H1 (cell line): ENCODE measurements around the gene RALGDS. TPM values are rescaled to one million over a fixed set of nuclear protein-coding genes. Genes with fewer than 3 reads are reported as not detected.

Experiments used
- CTCF ChIA-PET: fragments of 300-600 bp; sonication (Branson Sonifier 250); formaldehyde crosslinking; loops from one replicate; lab custom pipeline; 2021; ENCODE audit not compliant: partially characterized antibody; lab: Charles Lee
- POLR2A ChIA-PET: fragments of 300-600 bp; sonication (Branson Sonifier 250); formaldehyde crosslinking; loops from one replicate; lab custom pipeline; 2021; ENCODE audit warnings: inconsistent platforms; ENCODE audit not compliant: partially characterized antibody; lab: Charles Lee
- DNase-seq, 2 experiments: peaks; one replicate each; pipeline versions ENCODE4 v3.0.0 to v3.0.0-alpha.2; 2010 to 2022; ENCODE audit warnings: low spot score in 2 of 2, low read depth in 1 of 2, mixed read lengths in 1 of 2
- FAIRE-seq: peaks from 2 replicates; lab custom pipeline; 2011; peaks lifted over from hg19 to GRCh38; lab: Jason Lieb, UNC
- H2AFZ ChIP-seq: 2 replicates; pipeline ENCODE4 v1.8.1; 2012; ENCODE audit warnings: low read length, inconsistent platforms
- H2AK5ac ChIP-seq: 2 replicates; pipeline ENCODE4 v1.6.1; 2013; ENCODE audit warnings: low read depth, low read length
- H2BK120ac ChIP-seq: replicated peaks from 2 replicates; pipeline ENCODE3; 2013; ENCODE audit warnings: low read depth, low read length, inconsistent platforms
- H2BK12ac ChIP-seq: 2 replicates; pipeline ENCODE4 v1.6.1; 2013; ENCODE audit warnings: low read depth, low read length
- H2BK15ac ChIP-seq: 2 replicates; pipeline ENCODE4 v1.6.1; 2013; ENCODE audit warnings: low read length
- H2BK20ac ChIP-seq: 2 replicates; pipeline ENCODE4 v1.6.1; 2013; ENCODE audit warnings: low read length
- H2BK5ac ChIP-seq: 2 replicates; pipeline ENCODE4 v1.6.1; 2013; ENCODE audit warnings: low read depth, low read length
- H3K14ac ChIP-seq: 2 replicates; pipeline ENCODE4 v1.6.1; 2013; ENCODE audit warnings: inconsistent platforms; ENCODE audit not compliant: insufficient read length
- H3K18ac ChIP-seq: 2 replicates; pipeline ENCODE4 v1.6.1; 2013; ENCODE audit warnings: low read length; ENCODE audit errors: extremely low read depth
- H3K23ac ChIP-seq: 2 replicates; pipeline ENCODE4 v1.6.1; 2013; ENCODE audit warnings: inconsistent platforms; ENCODE audit not compliant: insufficient read length
- H3K23me2 ChIP-seq: 2 replicates; pipeline ENCODE4 v1.6.1; 2013; ENCODE audit warnings: low read depth, low read length
- H3K27ac ChIP-seq: 2 replicates; pipeline ENCODE4 v1.6.1; 2011; ENCODE audit warnings: low read depth, low read length, inconsistent platforms
- H3K27me3 ChIP-seq, 4 experiments: replicated peaks in 1 of 4; 1 replicate in 1 of 4; 2 replicates in 3 of 4; pipeline versions ENCODE4 v1.6.1 to v1.8.1; 2011 to 2013; ENCODE audit warnings: low read length in 3 of 4, mild to moderate bottlenecking in 3 of 4, inconsistent platforms in 2 of 4, mixed read lengths in 2 of 4, moderate library complexity in 1 of 4; ENCODE audit not compliant: control insufficient read depth in 3 of 4, insufficient read depth in 3 of 4; ENCODE audit errors: extremely low read depth in 1 of 4
- H3K36me3 ChIP-seq, 4 experiments: 2 replicates each; pipeline versions ENCODE4 v1.6.1 to v1.8.1; 2011 to 2013; ENCODE audit warnings: mild to moderate bottlenecking in 4 of 4, low read length in 3 of 4, moderate library complexity in 2 of 4, control low read depth in 1 of 4, inconsistent platforms in 1 of 4; ENCODE audit not compliant: insufficient read depth in 4 of 4, control insufficient read depth in 2 of 4
- H3K4ac ChIP-seq: replicated peaks from 2 replicates; pipeline ENCODE3; 2013; ENCODE audit warnings: low read length, low read depth, mixed read lengths, inconsistent platforms; ENCODE audit not compliant: insufficient read length
- H3K4me1 ChIP-seq, 4 experiments: replicated peaks in 1 of 4; 1 replicate in 1 of 4; 2 replicates in 3 of 4; pipeline versions ENCODE4 v1.6.1 to v1.8.1; 2011 to 2013; ENCODE audit warnings: low read length in 3 of 4, inconsistent platforms in 2 of 4, mixed read lengths in 1 of 4; ENCODE audit not compliant: insufficient read depth in 4 of 4, control insufficient read depth in 3 of 4
- H3K4me2 ChIP-seq, 2 experiments: 2 replicates each; pipeline versions ENCODE4 v1.6.1 to v1.8.1; 2011 to 2013; ENCODE audit warnings: low read depth in 2 of 2, low read length in 2 of 2, control low read depth in 1 of 2, inconsistent platforms in 1 of 2, mild to moderate bottlenecking in 1 of 2; ENCODE audit not compliant: insufficient read depth in 1 of 2
- H3K4me3 ChIP-seq, 4 experiments: fragments of 200-600, 300-600 bp in 1 of 4; sonication (generic), shearing (Covaris generic), sonication (Bioruptor Twin) in 1 of 4; 2 replicates each; pipeline versions ENCODE4 v1.5.1 to v1.8.1; 2011 to 2016; ENCODE audit warnings: low read length in 4 of 4, low read depth in 3 of 4, control low read depth in 2 of 4, inconsistent platforms in 2 of 4, mild to moderate bottlenecking in 2 of 4, mixed read lengths in 1 of 4, moderate library complexity in 1 of 4; ENCODE audit not compliant: insufficient read depth in 2 of 4; ENCODE audit errors: extremely low read depth in 1 of 4
- H3K56ac ChIP-seq: replicated peaks from 2 replicates; pipeline ENCODE3; 2013; ENCODE audit warnings: low read depth, mild to moderate bottlenecking, mixed read lengths, low read length, inconsistent platforms; ENCODE audit not compliant: insufficient read length
- H3K79me1 ChIP-seq: 2 replicates; pipeline ENCODE4 v1.6.1; 2013; ENCODE audit warnings: low read depth, low read length, control low read depth
- H3K79me2 ChIP-seq, 2 experiments: 2 replicates each; pipeline versions ENCODE4 v1.6.1 to v1.8.1; 2012 to 2013; ENCODE audit warnings: low read length in 2 of 2, mild to moderate bottlenecking in 2 of 2, inconsistent platforms in 1 of 2; ENCODE audit not compliant: insufficient read depth in 2 of 2, control insufficient read depth in 1 of 2
- H3K9ac ChIP-seq, 4 experiments: replicated peaks in 1 of 4; 1 replicate in 1 of 4; 2 replicates in 3 of 4; pipeline versions ENCODE4 v1.6.1 to v1.8.1; 2011 to 2013; ENCODE audit warnings: low read depth in 3 of 4, low read length in 3 of 4, control low read depth in 2 of 4, mild to moderate bottlenecking in 2 of 4, moderate library complexity in 2 of 4, inconsistent platforms in 1 of 4; ENCODE audit errors: extremely low read depth in 1 of 4
- H3K9me3 ChIP-seq, 2 experiments: 2 replicates each; pipeline versions ENCODE4 v1.6.1 to v1.8.1; 2012 to 2013; ENCODE audit warnings: mild to moderate bottlenecking in 2 of 2, moderate library complexity in 2 of 2, control low read depth in 1 of 2, inconsistent platforms in 1 of 2, low read depth in 1 of 2, low read length in 1 of 2, mixed read lengths in 1 of 2; ENCODE audit not compliant: insufficient read depth in 2 of 2
- H4K20me1 ChIP-seq, 2 experiments: replicated peaks in 1 of 2; 2 replicates each; pipeline versions ENCODE3 to v1.8.1; 2011 to 2013; ENCODE audit warnings: inconsistent platforms in 2 of 2, low read length in 2 of 2, mild to moderate bottlenecking in 1 of 2; ENCODE audit not compliant: insufficient read depth in 2 of 2, control insufficient read depth in 1 of 2
- H4K5ac ChIP-seq: 2 replicates; pipeline ENCODE4 v1.6.1; 2013; ENCODE audit warnings: low read length, low read depth, mixed read lengths, inconsistent platforms; ENCODE audit not compliant: insufficient read length
- H4K8ac ChIP-seq: 2 replicates; pipeline ENCODE4 v1.8.0; 2013; ENCODE audit warnings: mild to moderate bottlenecking, moderate library complexity, low read length, inconsistent platforms; ENCODE audit not compliant: insufficient read depth; ENCODE audit errors: extremely low read depth
- H4K91ac ChIP-seq: replicated peaks from 2 replicates; pipeline ENCODE3; 2013; ENCODE audit warnings: low read length, mixed read lengths, inconsistent platforms; ENCODE audit not compliant: insufficient read length
- POLR2A ChIP-seq, 2 experiments: IDR thresholded peaks; 1 replicate in 1 of 2; 2 replicates in 1 of 2; pipeline ENCODE4 v1.6.1; 2011; ENCODE audit warnings: low read depth in 2 of 2, low read length in 2 of 2, mild to moderate bottlenecking in 2 of 2; ENCODE audit errors: control extremely low read depth in 1 of 2
- SIN3A ChIP-seq, 2 experiments: IDR thresholded peaks in 1 of 2; conservative IDR thresholded peaks in 1 of 2; 2 replicates each; pipeline ENCODE4 v1.6.1; 2011 to 2012; ENCODE audit warnings: low read length in 2 of 2, improper control_type of control experiment in 1 of 2, low read depth in 1 of 2, mild to moderate bottlenecking in 1 of 2
- TCF12 ChIP-seq: IDR thresholded peaks from 2 replicates; pipeline ENCODE4 v1.6.1; 2011; ENCODE audit warnings: low read depth, mild to moderate bottlenecking, low read length
- WGBS, 2 experiments: shearing (Covaris generic) in 1 of 2; methylation state at CpG; one replicate each; pipeline versions ENCODE4 v1.1.6 to v1.1.7; 2013 to 2015; ENCODE audit warnings: low lambda C conversion rate in 2 of 2, mixed read lengths in 2 of 2, inconsistent platforms in 1 of 2, low coverage in 1 of 2, missing lambda C conversion rate in 1 of 2; ENCODE audit not compliant: insufficient replicate concordance in 2 of 2, insufficient coverage in 1 of 2, insufficient read length in 1 of 2; ENCODE audit errors: extremely low coverage in 1 of 2, missing lambda C conversion rate in 1 of 2; 5-methylcytosine and 5-hydroxymethylcytosine counted together
- polyA plus RNA-seq, 7 experiments: library from polyadenylated mRNA; depleted of rRNA in 3 of 7; stranded (reverse) in 5 of 7; unstranded in 2 of 7; fragments of >200 nt in 5 of 7; fragments of 200-250 nt in 2 of 7; gene quantifications; 1 replicate in 5 of 7; 2 replicates in 1 of 7; 4 replicates in 1 of 7; pipeline versions ENCODE4 v1.2.1 to v1.2.3, GENCODE V29; 2011 to 2013; ENCODE audit warnings: missing spikeins in 2 of 7, mixed read lengths in 2 of 7
- total RNA-seq: library from RNA; stranded (reverse); fragmentation: NEBNext Ultra II Directional; extraction: Animal tissue kit (Norgen Biotek cat#: 25700); gene quantifications from 2 replicates; pipeline ENCODE4 v1.2.1, GENCODE V29; 2021

RALGDS gene
- total and polyA plus RNA-seq, 2 of the 8 experiments (the other 6 are each of a cell fraction or from before 2014, with no cell fraction given), result 14.5 to 25.5 TPM

- Histone ChIP-seq H2BK15ac (no peak overlapping the region), H3K79me2 (no peaks in the 10 kb centered on the region), H3K9me3 (no peaks in the 10 kb centered on the region), H3K4me3 (no peak overlapping the region), H3K27me3 (no peaks in the 10 kb centered on the region), H2BK120ac (no peak overlapping the region), H2BK12ac (no peak overlapping the region), H3K27ac (no peak overlapping the region), H3K14ac (no peak overlapping the region), H3K23me2 (no peaks in the 10 kb centered on the region), H3K4me2 (no peak overlapping the region), H2BK5ac (no peak overlapping the region), H4K5ac (no peak overlapping the region), H3K18ac (no peak overlapping the region), H3K79me1 (0 out of 2 replicates have a peak, but pooled peaks cover 2% of the 10 kb centered on the region), H3K9ac (no peak overlapping the region), H3K4me1 (peaks cover 6 to 23% (median 13%) of the 10 kb centered on the region in 4 experiments), H4K20me1 (peaks cover 0 to 6% of the 10 kb centered on the region in 2 experiments), H4K8ac (peak overlapping the region; percentile 23; the same call in 1 of the 2 replicates), H3K23ac (no peak overlapping the region), H3K36me3 (peaks cover 15 to 34% (median 28%) of the 10 kb centered on the region in 4 experiments; a peak in 7 of 8 replicates), H2BK20ac (no peak overlapping the region), H3K4ac (no peak overlapping the region), H4K91ac (no peak overlapping the region), H2AFZ (no peak overlapping the region), H2AK5ac (no peak overlapping the region), H3K56ac (no peak overlapping the region)
- TF ChIP-seq TCF12 (no peak), SIN3A (conservative IDR thresholded peaks at IDR 0.05 in 1 of 2, IDR thresholded peaks at IDR 0.05 in 1 of 2; ENCODE audit: low read depth in 1 of 2, low read length in 2 of 2) (no peak), POLR2A (IDR thresholded peaks at IDR 0.05; ENCODE audit: control extremely low read depth in 1 of 2, low read depth in 2 of 2, low read length in 2 of 2) (no peak)
- POLR2A ChIA-PET, result interaction anchor here (1.0 to 1.3 kb wide), 2 partner anchors 9 to 24 kb away, joined by 3 read pairs; no protein-coding TSS in a partner anchor
- DNase-seq, result no peak
- CTCF ChIA-PET, result interaction anchor here (0.5 to 1.8 kb wide), 6 partner anchors 10 to 129 kb away, joined by 3 to 7 read pairs (median 4); no protein-coding TSS in a partner anchor
- no peak for FAIRE-seq
- WGBS, 2 experiments, result 80% methylated on average over 7 of the region's 7 CpGs; no CpG with 5 or more reads in 1 of the 2 experiments
Measured at GRCh38 chr9:133058071-133058470, 63.0 kb downstream of the RALGDS start.
